Transverse colon (tissue), 4 donors: ENCODE data around the gene DKK3.

Experiments used
- EP300 ChIP-seq: sonication (generic); formaldehyde crosslinking; IDR thresholded peaks from one replicate; pipeline ENCODE4 v1.6.1; 2017; ENCODE audit warnings: antibody characterized with exemption, low read depth
- POLR2A ChIP-seq: fragments of 450-650 bp; IDR thresholded peaks from one replicate; pipeline ENCODE4 v1.6.1; 2016; ENCODE audit warnings: antibody characterized with exemption, mild to moderate bottlenecking, moderate library complexity
- POLR2AphosphoS5 ChIP-seq, 3 donors: sonication (generic); formaldehyde crosslinking; IDR thresholded peaks; one replicate each; pipeline ENCODE4 v1.6.1; 2016; ENCODE audit warnings: antibody characterized with exemption in 3 of 3
- TF ChIP-seq, protein P1 (sequence below), 5 experiments: fragments of 200-600 bp in 3 of 5; fragments of 450-650 bp in 2 of 5; sonication (generic) in 3 of 5; IDR thresholded peaks; 1 replicate in 2 of 5; 2 replicates in 3 of 5; pipeline ENCODE4 v1.5.1; 2016 to 2017; ENCODE audit warnings: antibody characterized with exemption in 5 of 5, inconsistent platforms in 3 of 5, mild to moderate bottlenecking in 2 of 5, moderate library complexity in 1 of 5

- TF ChIP-seq, protein P1, sequence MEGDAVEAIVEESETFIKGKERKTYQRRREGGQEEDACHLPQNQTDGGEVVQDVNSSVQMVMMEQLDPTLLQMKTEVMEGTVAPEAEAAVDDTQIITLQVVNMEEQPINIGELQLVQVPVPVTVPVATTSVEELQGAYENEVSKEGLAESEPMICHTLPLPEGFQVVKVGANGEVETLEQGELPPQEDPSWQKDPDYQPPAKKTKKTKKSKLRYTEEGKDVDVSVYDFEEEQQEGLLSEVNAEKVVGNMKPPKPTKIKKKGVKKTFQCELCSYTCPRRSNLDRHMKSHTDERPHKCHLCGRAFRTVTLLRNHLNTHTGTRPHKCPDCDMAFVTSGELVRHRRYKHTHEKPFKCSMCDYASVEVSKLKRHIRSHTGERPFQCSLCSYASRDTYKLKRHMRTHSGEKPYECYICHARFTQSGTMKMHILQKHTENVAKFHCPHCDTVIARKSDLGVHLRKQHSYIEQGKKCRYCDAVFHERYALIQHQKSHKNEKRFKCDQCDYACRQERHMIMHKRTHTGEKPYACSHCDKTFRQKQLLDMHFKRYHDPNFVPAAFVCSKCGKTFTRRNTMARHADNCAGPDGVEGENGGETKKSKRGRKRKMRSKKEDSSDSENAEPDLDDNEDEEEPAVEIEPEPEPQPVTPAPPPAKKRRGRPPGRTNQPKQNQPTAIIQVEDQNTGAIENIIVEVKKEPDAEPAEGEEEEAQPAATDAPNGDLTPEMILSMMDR (IDR thresholded peaks at IDR 0.05) = no peak
- TF ChIP-seq POLR2A = no peak
- TF ChIP-seq EP300 = no peak
- TF ChIP-seq POLR2AphosphoS5 (IDR thresholded peaks at IDR 0.05) = no peak
These were observed 95.0 kb downstream of the DKK3 start for GRCh38 chr11:11913395-11913794.
